ENCODE measurements around the gene UCP1. TPM values are rescaled to one million over a fixed set of nuclear protein-coding genes. Genes with fewer than 3 reads are reported as not detected.

Gene UCP1
- total RNA-seq, 1 experiment from 2014 or later = not detected

DNA sequence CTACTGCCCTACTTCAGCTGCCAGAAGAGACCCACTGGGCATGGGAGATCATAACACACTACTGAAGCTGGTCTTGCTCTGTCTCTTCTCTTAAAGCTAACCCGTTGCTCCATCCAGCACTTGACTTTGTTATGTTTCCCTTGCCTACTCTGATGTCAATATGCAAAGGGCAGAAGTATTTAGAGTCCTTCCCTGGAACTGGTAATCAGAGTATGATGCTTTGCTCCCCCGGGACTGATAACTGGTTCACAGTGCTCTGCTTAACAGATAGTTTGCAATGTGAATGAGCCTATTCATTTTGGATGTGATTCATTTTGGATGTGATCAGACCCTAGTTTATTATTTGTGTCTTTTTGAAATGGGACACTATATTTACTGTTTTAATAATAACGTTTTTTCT is 12.3 kb upstream of the UCP1 start:
- H3K27ac ChIP-seq = no peak overlapping the region
- no peaks in the 10 kb centered on the region for H3K36me3 ChIP-seq
- no peaks in the 10 kb centered on the region for H3K9me3 ChIP-seq (replicated peaks)
- DNase-seq (ENCODE audit: low read depth in 1 of 2, low spot score in 2 of 2) = no peak
- no peaks in the 10 kb centered on the region for H3K4me1 ChIP-seq (replicated peaks)
- H3K27me3 ChIP-seq (replicated peaks) = 0 out of 2 replicates have a peak, but pooled peaks cover 14% of the 10 kb centered on the region
- no peak overlapping the region for H3K4me3 ChIP-seq

DNA sequence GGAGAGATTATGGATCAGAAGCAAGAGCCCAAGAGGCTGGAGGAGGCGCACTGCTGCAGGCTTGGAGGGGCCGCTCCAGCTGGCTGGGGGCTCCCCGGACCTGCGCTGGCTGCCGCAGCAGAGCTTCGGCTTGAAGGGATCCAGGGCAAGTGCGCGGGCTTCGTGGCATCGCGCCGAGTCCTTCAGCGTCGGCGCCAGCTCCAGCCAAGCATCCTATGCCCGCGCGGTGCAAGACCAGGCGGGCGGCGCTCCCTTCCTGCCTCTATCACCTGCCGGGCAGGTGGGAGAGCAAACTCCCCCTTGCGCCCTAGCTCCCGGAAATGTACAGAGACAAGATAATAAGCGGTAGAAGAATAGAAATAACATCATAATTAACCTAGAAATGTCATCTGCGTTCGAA is 10.5 kb upstream of the UCP1 start:
- Histone ChIP-seq H3K27me3 (replicated peaks) (peaks cover 18% of the 10 kb centered on the region; the same call in 1 of the 2 replicates), H3K4me1 (replicated peaks) (no peaks in the 10 kb centered on the region), H3K9me3 (replicated peaks) (no peaks in the 10 kb centered on the region), H3K4me3 (no peak overlapping the region), H3K27ac (no peak overlapping the region), H3K36me3 (no peaks in the 10 kb centered on the region)
- DNase-seq (ENCODE audit: low read depth in 1 of 2, low spot score in 2 of 2) = no peak

DNA sequence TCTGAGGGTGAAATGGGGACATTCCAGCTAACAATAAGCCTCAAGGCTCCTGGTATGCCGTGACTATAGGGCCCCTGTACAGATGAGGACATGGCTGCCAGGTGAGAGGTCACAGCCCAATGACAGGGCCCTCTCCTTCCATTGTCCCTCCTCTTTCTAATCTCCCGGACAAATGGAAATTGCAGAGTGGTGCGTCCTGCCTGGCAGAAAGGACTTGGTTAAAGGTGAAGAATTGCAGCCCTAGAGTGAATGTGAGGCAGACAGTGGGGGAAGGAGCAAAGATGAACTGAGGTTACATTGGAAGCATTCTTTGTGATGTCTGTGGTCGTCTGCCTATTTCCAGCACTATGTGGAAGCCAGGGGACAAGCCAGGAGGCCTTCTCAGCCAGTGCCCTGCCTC is 6.7 kb upstream of the UCP1 start:
- H3K27me3 ChIP-seq (replicated peaks) = peaks cover 24% of the 10 kb centered on the region
- no peaks in the 10 kb centered on the region for H3K36me3 ChIP-seq
- no peak overlapping the region for H3K27ac ChIP-seq
- no peak for DNase-seq (ENCODE audit: low read depth in 1 of 2, low spot score in 2 of 2)
- no peaks in the 10 kb centered on the region for H3K9me3 ChIP-seq (replicated peaks)
- H3K4me3 ChIP-seq = no peak overlapping the region
- H3K4me1 ChIP-seq (replicated peaks) = no peaks in the 10 kb centered on the region

DNA sequence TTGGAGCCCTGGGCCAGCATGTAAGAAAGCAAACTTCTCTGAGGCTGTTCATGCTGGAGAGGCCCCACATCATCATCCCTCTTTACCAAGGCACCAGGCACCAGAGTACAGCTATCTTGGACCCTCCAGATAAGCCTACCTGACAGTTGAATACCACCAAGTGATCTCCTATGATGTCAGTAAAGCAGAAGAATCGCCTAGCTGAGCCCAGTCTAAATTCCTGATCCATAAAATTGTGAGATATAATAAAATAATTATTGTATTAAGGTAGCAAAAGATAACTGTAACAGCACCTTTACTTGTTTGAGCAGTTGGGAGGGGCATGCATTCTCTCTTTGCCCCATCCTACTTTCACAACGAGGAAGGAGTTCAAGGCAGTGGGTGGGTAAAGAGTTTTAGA is 2.9 kb upstream of the UCP1 start:
- Histone ChIP-seq H3K27me3 (replicated peaks) (peaks cover 47% of the 10 kb centered on the region), H3K9me3 (replicated peaks) (no peaks in the 10 kb centered on the region), H3K27ac (no peak overlapping the region), H3K4me3 (no peak overlapping the region), H3K4me1 (replicated peaks) (peaks cover 9% of the 10 kb centered on the region), H3K36me3 (no peaks in the 10 kb centered on the region)
- no peak for DNase-seq (ENCODE audit: low read depth in 1 of 2, low spot score in 2 of 2)

DNA sequence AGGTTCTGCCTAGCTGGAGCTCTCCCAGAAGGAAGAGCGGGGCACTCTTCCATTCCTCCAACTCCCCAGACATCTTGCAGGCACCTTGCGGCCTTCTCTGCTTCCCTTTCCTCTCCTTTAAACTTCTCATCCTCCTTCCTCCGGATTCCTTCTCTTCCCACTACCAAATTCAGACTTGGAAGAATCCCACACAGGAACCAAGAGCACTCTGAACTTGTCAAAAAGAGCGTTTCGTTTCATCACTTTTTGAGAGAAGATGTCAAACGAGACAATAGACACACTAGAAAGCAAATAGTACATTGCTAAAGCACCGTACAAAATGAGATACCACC is 512 bp upstream of the UCP1 start:
- DNase-seq (ENCODE audit: low read depth in 1 of 2, low spot score in 2 of 2) = no peak
- peaks cover 66% of the 10 kb centered on the region for H3K27me3 ChIP-seq (replicated peaks)
- H3K4me1 ChIP-seq (replicated peaks) = peaks cover 9% of the 10 kb centered on the region
- no peaks in the 10 kb centered on the region for H3K36me3 ChIP-seq
- H3K27ac ChIP-seq = no peak overlapping the region
- no peak overlapping the region for H3K4me3 ChIP-seq
- no peaks in the 10 kb centered on the region for H3K9me3 ChIP-seq (replicated peaks)

DNA sequence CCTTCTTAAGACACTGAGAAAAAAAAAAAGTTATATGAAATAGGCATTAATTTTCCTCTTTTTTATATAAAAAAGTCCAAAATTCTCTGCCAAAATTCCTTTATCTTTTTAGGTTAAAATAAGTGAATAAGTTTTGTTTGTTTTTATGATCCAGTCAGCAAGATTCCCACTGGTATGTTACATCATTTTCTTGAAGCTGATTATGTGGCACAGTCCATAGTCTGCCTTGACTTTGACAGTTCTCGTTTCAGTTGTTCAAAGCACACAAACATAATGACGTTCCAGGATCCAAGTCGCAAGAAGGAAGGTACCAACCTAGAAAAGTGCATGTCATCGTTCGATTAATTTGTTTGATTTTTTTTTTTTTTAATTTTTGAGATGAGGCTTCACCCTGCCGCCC is 9.1 kb downstream of the UCP1 start:
- Histone ChIP-seq H3K27me3 (replicated peaks) (peaks cover 9% of the 10 kb centered on the region), H3K36me3 (no peaks in the 10 kb centered on the region), H3K4me3 (no peak overlapping the region), H3K9me3 (replicated peaks) (no peaks in the 10 kb centered on the region), H3K4me1 (replicated peaks) (no peaks in the 10 kb centered on the region), H3K27ac (no peak overlapping the region)
- no peak for DNase-seq (ENCODE audit: low read depth in 1 of 2, low spot score in 2 of 2)

DNA sequence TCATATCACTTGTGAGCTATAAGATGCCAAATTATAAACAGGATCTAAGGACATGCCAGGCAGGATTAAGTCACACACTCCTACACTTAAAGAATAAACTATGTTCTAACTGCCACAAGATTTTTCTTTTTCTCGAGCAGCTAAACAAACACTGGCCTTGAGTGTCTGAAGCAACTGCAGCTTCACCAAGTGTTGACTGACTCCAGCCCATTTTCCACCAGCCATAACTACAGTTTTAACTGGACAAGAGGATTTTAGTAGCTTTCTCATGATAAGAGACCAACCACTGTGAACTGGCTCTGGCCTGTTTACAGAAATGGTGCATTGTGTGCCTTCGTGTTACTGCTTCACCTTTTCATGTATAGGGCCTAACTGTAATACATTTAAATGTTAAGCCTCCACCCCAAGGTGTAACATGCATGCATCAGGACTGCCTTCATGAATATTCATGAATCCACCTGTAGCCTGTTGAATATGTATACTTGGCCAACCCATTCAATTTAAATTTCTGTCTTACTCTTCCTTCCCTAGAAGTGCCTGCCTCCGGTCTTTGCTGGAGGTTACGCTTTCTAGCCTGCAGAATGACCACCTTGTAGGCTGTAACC is 10.8 kb downstream of the UCP1 start:
- Histone ChIP-seq H3K27me3 (replicated peaks) (0 out of 2 replicates have a peak, but pooled peaks cover 2% of the 10 kb centered on the region), H3K36me3 (no peaks in the 10 kb centered on the region), H3K4me3 (no peak overlapping the region), H3K9me3 (replicated peaks) (no peaks in the 10 kb centered on the region), H3K27ac (no peak overlapping the region), H3K4me1 (replicated peaks) (no peaks in the 10 kb centered on the region)
- DNase-seq (ENCODE audit: low read depth in 1 of 2, low spot score in 2 of 2) = no peak

DNA sequence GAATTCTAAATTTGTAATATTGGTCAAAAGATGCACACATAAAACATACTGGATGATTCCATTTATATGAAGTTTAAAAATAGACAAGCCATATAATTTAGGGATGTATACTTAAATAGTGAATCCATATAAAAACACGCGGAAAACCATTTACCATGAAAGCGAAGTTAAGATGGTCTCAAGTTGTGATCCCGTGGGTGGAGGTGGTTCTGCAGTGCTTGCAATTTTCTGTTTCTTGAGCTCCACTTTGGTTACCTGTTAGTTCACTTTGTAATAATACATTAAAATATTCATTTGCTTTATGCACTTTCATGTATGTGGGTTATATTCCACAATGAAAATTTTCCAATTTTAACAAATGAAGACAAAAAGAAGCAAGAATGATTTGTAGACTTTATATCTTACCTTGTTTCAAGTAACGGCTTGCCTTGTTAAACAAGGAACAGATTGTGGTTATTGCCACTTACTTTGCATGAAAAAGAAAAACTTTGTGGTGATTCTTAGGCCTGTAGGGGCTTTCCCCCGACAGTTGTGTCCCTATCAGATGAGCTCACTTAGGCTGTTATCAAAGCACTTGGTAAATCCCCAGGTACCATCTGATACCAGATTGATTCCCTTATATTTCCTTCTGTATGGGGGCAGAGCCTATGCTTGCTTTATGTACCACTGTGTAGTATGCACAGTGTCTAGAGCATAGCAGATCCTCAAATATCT is 12.2 kb downstream of the UCP1 start:
- no peaks in the 10 kb centered on the region for H3K4me1 ChIP-seq (replicated peaks)
- no peaks in the 10 kb centered on the region for H3K9me3 ChIP-seq (replicated peaks)
- H3K4me3 ChIP-seq = no peak overlapping the region
- no peak for DNase-seq (ENCODE audit: low read depth in 1 of 2, low spot score in 2 of 2)
- H3K27me3 ChIP-seq (replicated peaks) = no peaks in the 10 kb centered on the region
- no peak overlapping the region for H3K27ac ChIP-seq
- no peaks in the 10 kb centered on the region; the same call in 1 of the 2 replicates for H3K36me3 ChIP-seq

DNA sequence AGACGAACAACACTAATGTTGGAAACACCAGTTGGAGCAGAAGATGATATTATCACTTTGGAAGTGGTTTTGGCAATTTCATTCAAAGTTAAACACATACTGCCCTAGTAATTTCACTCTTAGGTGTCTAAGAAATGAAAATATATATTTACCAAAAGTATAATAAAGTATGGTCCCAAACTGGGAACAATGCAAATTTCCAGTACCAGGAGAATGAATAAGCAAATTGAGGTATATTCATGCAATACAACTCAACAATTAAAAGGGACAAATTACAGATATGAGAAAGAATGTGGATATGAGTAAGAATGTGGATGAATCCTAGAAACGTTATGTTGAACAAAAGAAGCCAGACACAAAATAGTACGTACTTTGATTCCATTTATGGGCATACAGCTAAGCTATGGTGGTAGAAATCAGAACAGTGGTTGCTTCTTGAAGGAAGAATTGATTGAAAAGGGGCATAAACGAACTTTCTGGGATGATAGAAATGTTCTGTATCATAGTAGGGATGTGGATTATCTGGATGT is 34.7 kb downstream of the UCP1 start:
- H3K4me3 ChIP-seq = no peak overlapping the region
- H3K9me3 ChIP-seq (replicated peaks) = no peaks in the 10 kb centered on the region
- peaks cover 21% of the 10 kb centered on the region for H3K36me3 ChIP-seq
- no peaks in the 10 kb centered on the region for H3K27me3 ChIP-seq (replicated peaks)
- H3K4me1 ChIP-seq (replicated peaks) = peaks cover 20% of the 10 kb centered on the region
- peak in 1 of 2 experiments; percentile 63 for DNase-seq (ENCODE audit: low read depth in 1 of 2, low spot score in 2 of 2)
- H3K27ac ChIP-seq = peak overlapping the region; percentile 92

DNA sequence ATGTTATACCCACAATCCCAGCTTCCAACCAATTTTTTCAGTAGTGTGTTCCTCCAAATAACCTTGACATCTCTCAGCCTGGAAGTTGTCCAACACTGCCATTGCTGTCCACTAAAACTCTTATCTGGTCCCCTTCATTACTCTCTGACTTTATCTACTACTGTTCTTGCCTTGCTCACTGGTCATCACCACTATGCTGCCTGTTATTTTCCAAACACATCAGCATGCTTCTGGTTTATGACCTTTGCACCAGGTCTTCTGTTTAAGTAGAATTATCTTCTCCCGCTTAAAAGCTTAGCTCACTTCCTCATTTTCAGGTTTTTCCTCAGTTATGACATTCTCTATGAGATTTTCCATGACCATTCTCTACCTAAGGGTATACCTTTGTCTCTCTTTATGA is 39.3 kb downstream of the UCP1 start:
- Histone ChIP-seq H3K4me1 (replicated peaks) (peaks cover 16% of the 10 kb centered on the region), H3K36me3 (peaks cover 19% of the 10 kb centered on the region), H3K27me3 (replicated peaks) (no peaks in the 10 kb centered on the region), H3K4me3 (no peak overlapping the region), H3K27ac (no peak overlapping the region), H3K9me3 (replicated peaks) (no peaks in the 10 kb centered on the region)
- DNase-seq (ENCODE audit: low read depth in 1 of 2, low spot score in 2 of 2) = no peak

DNA sequence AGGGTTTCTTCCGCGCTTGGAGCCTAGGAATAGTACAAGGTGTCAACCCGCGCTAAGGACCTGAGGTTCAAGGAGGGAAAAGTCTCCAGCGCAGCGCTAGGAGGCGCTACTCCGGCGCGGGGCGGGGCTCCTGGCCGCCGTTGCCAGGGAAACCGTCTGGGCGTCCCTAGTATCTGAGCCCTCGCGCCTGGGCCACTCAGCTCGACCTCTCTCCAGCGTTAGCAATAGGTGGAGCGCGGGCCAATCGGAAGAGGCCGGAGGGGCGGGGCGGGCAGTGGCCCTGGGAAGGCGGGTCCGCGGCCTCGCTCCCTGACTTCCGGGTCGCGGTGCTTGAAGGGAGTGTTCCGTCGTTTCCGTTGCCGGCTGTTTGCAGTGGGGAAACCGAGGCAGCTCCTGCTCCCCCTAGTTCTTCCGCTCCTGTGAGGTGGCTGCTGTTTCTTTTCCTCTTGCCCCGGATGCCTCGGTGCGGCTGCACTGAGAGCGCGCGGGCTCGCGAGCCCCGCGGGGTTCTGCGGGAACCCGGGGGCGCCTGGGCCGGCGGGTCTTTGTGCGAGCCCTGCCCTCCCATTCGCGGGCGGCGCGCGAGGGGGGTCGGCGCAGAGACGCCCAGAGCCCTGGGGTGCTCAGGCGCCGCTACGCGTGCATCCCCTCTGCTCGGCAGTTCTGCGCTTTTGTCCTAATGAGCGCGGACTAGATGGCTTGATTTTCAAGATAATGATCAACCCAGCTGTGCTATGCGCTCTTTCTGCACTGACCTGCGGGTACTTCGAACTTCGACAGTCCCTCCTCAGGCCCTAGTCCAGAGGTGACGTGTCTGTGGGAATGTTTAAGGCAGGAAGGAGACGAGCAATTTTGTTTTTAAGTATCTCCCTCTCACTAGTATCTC is 44.7 kb downstream of the UCP1 start, which contains the start of gene ELMOD2:
Gene ELMOD2 (plus strand): TSS at position 312 of the 886 bp plus-strand sequence. CDS start 1,261 bp downstream, outside the sequence.
- Histone ChIP-seq H3K27ac (peak within 1 kb of the TSS; percentile 77), H3K9me3 (replicated peaks) (no peaks in the 10 kb centered on the region), H3K4me3 (peak within 1 kb of the TSS; percentile 67), H3K27me3 (replicated peaks) (no peaks in the 10 kb centered on the region), H3K4me1 (replicated peaks) (peaks cover 4% of the 10 kb centered on the region; the same call in 1 of the 2 replicates), H3K36me3 (peaks cover 13% of the 10 kb centered on the region)
- peak; percentile 96 to 99 for DNase-seq (ENCODE audit: low read depth in 1 of 2, low spot score in 2 of 2)

DNA sequence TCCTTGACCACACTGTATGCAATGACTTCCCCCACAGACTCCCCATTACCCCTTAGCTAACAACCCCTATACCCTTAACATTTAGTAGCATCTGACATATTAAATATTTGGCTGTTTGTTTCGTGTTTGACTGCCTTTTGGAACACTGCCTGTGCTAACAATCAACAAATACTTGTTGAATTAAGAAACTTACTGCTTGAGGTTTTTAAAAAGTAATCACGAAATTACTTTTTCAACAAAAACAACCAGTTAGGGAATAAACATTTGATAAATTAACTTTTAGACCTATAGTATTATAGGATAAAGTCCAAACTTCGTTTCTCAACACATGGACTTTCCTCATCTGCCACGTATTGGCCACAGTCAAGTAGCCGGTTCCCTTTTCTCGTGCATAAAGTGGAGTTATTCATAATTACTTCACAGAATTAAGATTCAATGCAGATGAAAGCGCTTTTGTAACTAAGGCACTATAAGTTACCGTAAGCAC is 45.3 kb downstream of the UCP1 start:
- Histone ChIP-seq H3K27me3 (replicated peaks) (no peaks in the 10 kb centered on the region), H3K36me3 (peaks cover 10% of the 10 kb centered on the region), H3K4me1 (replicated peaks) (peaks cover 4% of the 10 kb centered on the region; the same call in 1 of the 2 replicates), H3K27ac (no peak overlapping the region), H3K4me3 (peak overlapping the region; percentile 67), H3K9me3 (replicated peaks) (no peaks in the 10 kb centered on the region)
- DNase-seq (ENCODE audit: low read depth in 1 of 2, low spot score in 2 of 2) = no peak

DNA sequence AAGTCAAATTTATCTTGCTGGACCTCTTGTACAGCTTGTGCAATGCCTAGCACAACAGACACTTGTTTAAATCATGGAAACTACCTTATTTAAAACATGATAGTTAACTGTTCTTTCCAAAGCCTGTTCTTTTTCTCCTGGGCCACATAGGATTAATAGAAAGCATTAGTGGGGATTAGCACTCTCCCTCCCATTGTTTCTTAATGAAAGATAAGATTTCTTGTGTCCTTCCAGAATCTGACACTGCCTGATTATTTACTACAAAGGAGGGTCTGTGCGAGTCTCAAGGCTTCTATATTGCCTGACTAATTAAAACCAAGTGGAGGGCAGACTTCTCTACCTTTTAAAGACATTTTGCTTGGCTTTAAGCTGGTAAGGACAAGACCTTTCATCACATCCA is 53.3 kb downstream of the UCP1 start:
- Histone ChIP-seq H3K4me1 (replicated peaks) (no peaks in the 10 kb centered on the region), H3K27me3 (replicated peaks) (0 out of 2 replicates have a peak, but pooled peaks cover 3% of the 10 kb centered on the region), H3K36me3 (no peaks in the 10 kb centered on the region), H3K9me3 (replicated peaks) (no peaks in the 10 kb centered on the region), H3K4me3 (no peak overlapping the region), H3K27ac (no peak overlapping the region)
- DNase-seq (ENCODE audit: low read depth in 1 of 2, low spot score in 2 of 2) = no peak

All from SJSA1 (cell line).